C4-2B (cell line): ENCODE data around the gene ADAMTS14.

Source experiments
- H3K27ac ChIP-seq: fragments of 450-650 bp; 2 replicates; pipeline ENCODE4 v1.5.1; 2017
- CTCF ChIP-seq: fragments of 450-650 bp; conservative IDR thresholded peaks from 2 replicates; pipeline ENCODE4 v1.5.1; 2017; ENCODE audit warnings: mild to moderate bottlenecking
- ZFX ChIP-seq: fragments of 450-650 bp; IDR thresholded peaks from 2 replicates; pipeline ENCODE4 v1.6.1; 2017

The ADAMTS14 gene

GRCh38 chr10:70804421-70804808 is 132.1 kb downstream of the ADAMTS14 start:
- TF ChIP-seq ZFX (no peak), CTCF (no peak)
- no peak overlapping the region; the same call in 1 of the 2 replicates for H3K27ac ChIP-seq

- TF ChIP-seq ZFX (no peak), CTCF (no peak)
- no peak overlapping the region for H3K27ac ChIP-seq
These were observed 133.4 kb downstream of the ADAMTS14 start for GRCh38 chr10:70805619-70806215.

- TF ChIP-seq CTCF (no peak), ZFX (no peak)
These were observed 134.5 kb downstream of the ADAMTS14 start for GRCh38 chr10:70806841-70807240.

GRCh38 chr10:70807556-70807955 is 135.2 kb downstream of the ADAMTS14 start:
- H3K27ac ChIP-seq: no peak overlapping the region
- no peak for TF ChIP-seq CTCF
- no peak for TF ChIP-seq ZFX

More at GRCh38 chr10:70806841-70807240, 134.5 kb downstream of the ADAMTS14 start:
- no peak overlapping the region for H3K27ac ChIP-seq

- TF ChIP-seq ZFX (no peak), CTCF (no peak)
- no peak overlapping the region for H3K27ac ChIP-seq
These were observed 136.8 kb downstream of the ADAMTS14 start for GRCh38 chr10:70809011-70809611.

- TF ChIP-seq CTCF: no peak
- TF ChIP-seq ZFX: no peak
- no peak overlapping the region for H3K27ac ChIP-seq
These were observed 137.4 kb downstream of the ADAMTS14 start for GRCh38 chr10:70809726-70810125.

- no peak overlapping the region for H3K27ac ChIP-seq
- no peak for TF ChIP-seq CTCF
- TF ChIP-seq ZFX: no peak
These were observed 138.7 kb downstream of the ADAMTS14 start for GRCh38 chr10:70810967-70811366.
